ENCODE measurements around the gene PDZRN3. TPM values are rescaled to one million over a fixed set of nuclear protein-coding genes. Genes with fewer than 3 reads are reported as not detected.

PDZRN3 gene
- total and polyA plus RNA-seq, 2 of the 13 experiments (the other 11 are each of a cell fraction or from before 2014, with no cell fraction given), result not detected

DNA sequence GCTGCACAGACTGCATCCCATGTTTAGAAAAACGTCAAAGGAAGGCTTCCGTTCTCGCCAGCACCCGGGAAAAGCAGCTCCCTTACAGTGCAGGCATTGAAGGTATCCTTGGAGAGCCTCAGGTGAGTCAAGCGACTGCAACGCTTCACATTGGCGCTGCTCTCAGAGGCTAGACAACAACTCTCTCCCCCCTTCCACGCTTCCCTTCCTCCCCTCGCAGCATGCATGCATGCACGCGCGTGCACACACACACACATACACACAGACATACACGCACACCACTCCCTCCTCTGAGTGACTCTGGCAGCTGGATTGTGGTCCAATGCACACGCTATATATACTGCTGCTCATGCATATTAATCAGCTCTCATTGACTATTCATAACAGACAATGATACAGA lies 191.1 kb downstream of the PDZRN3 start:
- CTCF ChIA-PET (ENCODE audit: low intra/inter-chr PET ratio, low total read pairs), result interaction anchor here (1.2 kb wide), 1 partner anchor 242 kb away, joined by 5 read pairs; no protein-coding TSS in a partner anchor
- Histone ChIP-seq H3K9ac (ENCODE audit: insufficient read depth, low read depth, low read length) (no peak overlapping the region), H3K79me2 (ENCODE audit: insufficient read depth, low read length) (no peaks in the 10 kb centered on the region), H3K4me2 (ENCODE audit: low read depth, low read length) (no peak overlapping the region), H3K4me3 (replicated peaks in 1 of 3; ENCODE audit: insufficient read depth in 1 of 3, low read depth in 2 of 3, low read length in 3 of 3) (no peak overlapping the region), H3K4me1 (ENCODE audit: insufficient read depth, low read length) (no peaks in the 10 kb centered on the region), H3K36me3 (replicated peaks in 1 of 2; ENCODE audit: control insufficient read depth in 1 of 2, insufficient read depth in 2 of 2, low read length in 2 of 2) (no peaks in the 10 kb centered on the region), H3K27ac (ENCODE audit: extremely low read length, insufficient read depth, low read length) (no peak overlapping the region), H3K27me3 (ENCODE audit: control insufficient read depth in 1 of 2, insufficient read depth in 2 of 2, low read length in 2 of 2) (no peaks in the 10 kb centered on the region), H3K9me3 (ENCODE audit: low read length) (no peaks in the 10 kb centered on the region), H2AFZ (ENCODE audit: low read length) (no peak overlapping the region), H4K20me1 (ENCODE audit: insufficient read depth, low read length) (no peaks in the 10 kb centered on the region)
- intact Hi-C loops (cut with micrococcal nuclease; ENCODE audit: unreplicated experiment) (no loop called here), in situ Hi-C loops (cut with HindIII; ENCODE audit: extremely low pct_ligation_motif_present, low pct_unique_long_range_greater_than_20kb) (loop anchor here (5.0 kb wide), 1 partner anchor 331 kb away; no protein-coding TSS in a partner anchor)
- POLR2A ChIA-PET, result no interaction called here
- no peak for ATAC-seq
- 56% methylated on average over 14 of the region's 14 CpGs for WGBS (ENCODE audit: low lambda C conversion rate)
- no TSS peak for BruUV-seq (replicated peaks)
- no peak for TF ChIP-seq ZNF143 (CRISPR knock-in tag; IDR thresholded peaks at IDR 0.05)
- TF ChIP-seq, protein P1, sequence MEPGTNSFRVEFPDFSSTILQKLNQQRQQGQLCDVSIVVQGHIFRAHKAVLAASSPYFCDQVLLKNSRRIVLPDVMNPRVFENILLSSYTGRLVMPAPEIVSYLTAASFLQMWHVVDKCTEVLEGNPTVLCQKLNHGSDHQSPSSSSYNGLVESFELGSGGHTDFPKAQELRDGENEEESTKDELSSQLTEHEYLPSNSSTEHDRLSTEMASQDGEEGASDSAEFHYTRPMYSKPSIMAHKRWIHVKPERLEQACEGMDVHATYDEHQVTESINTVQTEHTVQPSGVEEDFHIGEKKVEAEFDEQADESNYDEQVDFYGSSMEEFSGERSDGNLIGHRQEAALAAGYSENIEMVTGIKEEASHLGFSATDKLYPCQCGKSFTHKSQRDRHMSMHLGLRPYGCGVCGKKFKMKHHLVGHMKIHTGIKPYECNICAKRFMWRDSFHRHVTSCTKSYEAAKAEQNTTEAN (CRISPR knock-in tag; conservative IDR thresholded peaks at IDR 0.05), result no peak
- TF ChIP-seq ZNF256 (CRISPR knock-in tag; conservative IDR thresholded peaks at IDR 0.05), result no peak
- no peak for TF ChIP-seq ZSCAN29 (CRISPR knock-in tag; conservative IDR thresholded peaks at IDR 0.05)
- no peak for TF ChIP-seq KLF11 (CRISPR knock-in tag; IDR thresholded peaks at IDR 0.05)
- TF ChIP-seq SOX6 (IDR thresholded peaks at IDR 0.05), result no peak
- TF ChIP-seq SOX6 (CRISPR knock-in tag; IDR thresholded peaks at IDR 0.05), result no peak
- no peak for TF ChIP-seq IRF2 (CRISPR knock-in tag; IDR thresholded peaks at IDR 0.05)
- TF ChIP-seq, protein P2, sequence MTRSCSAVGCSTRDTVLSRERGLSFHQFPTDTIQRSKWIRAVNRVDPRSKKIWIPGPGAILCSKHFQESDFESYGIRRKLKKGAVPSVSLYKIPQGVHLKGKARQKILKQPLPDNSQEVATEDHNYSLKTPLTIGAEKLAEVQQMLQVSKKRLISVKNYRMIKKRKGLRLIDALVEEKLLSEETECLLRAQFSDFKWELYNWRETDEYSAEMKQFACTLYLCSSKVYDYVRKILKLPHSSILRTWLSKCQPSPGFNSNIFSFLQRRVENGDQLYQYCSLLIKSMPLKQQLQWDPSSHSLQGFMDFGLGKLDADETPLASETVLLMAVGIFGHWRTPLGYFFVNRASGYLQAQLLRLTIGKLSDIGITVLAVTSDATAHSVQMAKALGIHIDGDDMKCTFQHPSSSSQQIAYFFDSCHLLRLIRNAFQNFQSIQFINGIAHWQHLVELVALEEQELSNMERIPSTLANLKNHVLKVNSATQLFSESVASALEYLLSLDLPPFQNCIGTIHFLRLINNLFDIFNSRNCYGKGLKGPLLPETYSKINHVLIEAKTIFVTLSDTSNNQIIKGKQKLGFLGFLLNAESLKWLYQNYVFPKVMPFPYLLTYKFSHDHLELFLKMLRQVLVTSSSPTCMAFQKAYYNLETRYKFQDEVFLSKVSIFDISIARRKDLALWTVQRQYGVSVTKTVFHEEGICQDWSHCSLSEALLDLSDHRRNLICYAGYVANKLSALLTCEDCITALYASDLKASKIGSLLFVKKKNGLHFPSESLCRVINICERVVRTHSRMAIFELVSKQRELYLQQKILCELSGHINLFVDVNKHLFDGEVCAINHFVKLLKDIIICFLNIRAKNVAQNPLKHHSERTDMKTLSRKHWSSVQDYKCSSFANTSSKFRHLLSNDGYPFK (CRISPR knock-in tag; IDR thresholded peaks at IDR 0.05; ENCODE audit: borderline replicate concordance), result no peak
- no peak for TF ChIP-seq PCBP2 (optimal IDR thresholded peaks at IDR 0.05; ENCODE audit: low read depth, low read length, poor library complexity, severe bottlenecking)
- TF ChIP-seq, protein P3, sequence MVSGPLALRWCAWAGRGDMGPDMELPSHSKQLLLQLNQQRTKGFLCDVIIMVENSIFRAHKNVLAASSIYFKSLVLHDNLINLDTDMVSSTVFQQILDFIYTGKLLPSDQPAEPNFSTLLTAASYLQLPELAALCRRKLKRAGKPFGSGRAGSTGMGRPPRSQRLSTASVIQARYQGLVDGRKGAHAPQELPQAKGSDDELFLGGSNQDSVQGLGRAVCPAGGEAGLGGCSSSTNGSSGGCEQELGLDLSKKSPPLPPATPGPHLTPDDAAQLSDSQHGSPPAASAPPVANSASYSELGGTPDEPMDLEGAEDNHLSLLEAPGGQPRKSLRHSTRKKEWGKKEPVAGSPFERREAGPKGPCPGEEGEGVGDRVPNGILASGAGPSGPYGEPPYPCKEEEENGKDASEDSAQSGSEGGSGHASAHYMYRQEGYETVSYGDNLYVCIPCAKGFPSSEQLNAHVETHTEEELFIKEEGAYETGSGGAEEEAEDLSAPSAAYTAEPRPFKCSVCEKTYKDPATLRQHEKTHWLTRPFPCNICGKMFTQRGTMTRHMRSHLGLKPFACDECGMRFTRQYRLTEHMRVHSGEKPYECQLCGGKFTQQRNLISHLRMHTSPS (CRISPR knock-in tag; IDR thresholded peaks at IDR 0.05; ENCODE audit: low read depth), result no peak
- no peak for TF ChIP-seq STAT5B (CRISPR knock-in tag; IDR thresholded peaks at IDR 0.05)
- DNase-seq (ENCODE audit: low spot score), result no peak
- no peak for FAIRE-seq

Measured in HepG2 (cell line).